Gastrocnemius medialis (tissue), 4 donors: ENCODE data around the gene BTG4.

ENCODE experiments used
- CTCF ChIP-seq, 5 experiments: fragments of 450-650 bp in 3 of 5; fragments of 200-600 bp in 2 of 5; sonication (generic) in 2 of 5; IDR thresholded peaks in 4 of 5; conservative IDR thresholded peaks in 1 of 5; 1 replicate in 4 of 5; 2 replicates in 1 of 5; pipeline ENCODE4 v1.5.1; 2016 to 2019; ENCODE audit warnings: antibody characterized with exemption in 5 of 5, mild to moderate bottlenecking in 3 of 5, moderate library complexity in 3 of 5
- POLR2A ChIP-seq, 2 donors: fragments of 450-650 bp; IDR thresholded peaks; one replicate each; pipeline ENCODE4 v1.6.1; 2017; ENCODE audit warnings: antibody characterized with exemption in 2 of 2, mild to moderate bottlenecking in 2 of 2, moderate library complexity in 2 of 2

- no peak for TF ChIP-seq CTCF (IDR thresholded peaks at IDR 0.05 in 4 of 5, conservative IDR thresholded peaks at IDR 0.05 in 1 of 5)
- no peak for TF ChIP-seq POLR2A (IDR thresholded peaks at IDR 0.05)
These were observed 45.4 kb upstream of the BTG4 start for GRCh38 chr11:111557425-111558111.
